GM19452 (cell line): ENCODE measurements around the gene ZNHIT6.
A peak's percentile ranks its signal among the peaks of the same experiment; 100 is the strongest.
"Not testable (repeated sequence)": the region's sequence is repeated elsewhere in the genome, so short reads cannot be mapped to it uniquely, and the experiment has no call there.

Experiments used
- ATAC-seq: cut with Tn5 transposase; IDR thresholded peaks from one replicate; pipeline ENCODE4 v1.9.1; 2021; ENCODE audit not compliant: unreplicated experiment

The ZNHIT6 gene

GRCh38 chr1:85672031-85672660, 36.1 kb downstream of the ZNHIT6 start:
- ATAC-seq: no peak

- ATAC-seq: no peak
Observed at GRCh38 chr1:85665932-85666331, 42.3 kb downstream of the ZNHIT6 start.

- no peak for ATAC-seq
Observed at GRCh38 chr1:85663382-85663781, 44.9 kb downstream of the ZNHIT6 start.

- no peak for ATAC-seq
Observed at GRCh38 chr1:85661767-85662166, 46.5 kb downstream of the ZNHIT6 start.

GRCh38 chr1:85660541-85660940, 47.7 kb downstream of the ZNHIT6 start:
- peak; percentile 43 for ATAC-seq

GRCh38 chr1:85659174-85659573, 49.1 kb downstream of the ZNHIT6 start:
- ATAC-seq: no peak

GRCh38 chr1:85656948-85657347, 51.3 kb downstream of the ZNHIT6 start:
- ATAC-seq: no peak

GRCh38 chr1:85656256-85656655, 52.0 kb downstream of the ZNHIT6 start:
- no peak for ATAC-seq

- ATAC-seq: no peak
Observed at GRCh38 chr1:85655315-85655714, 52.9 kb downstream of the ZNHIT6 start.

GRCh38 chr1:85654066-85654782, 54.0 kb downstream of the ZNHIT6 start:
- ATAC-seq: no peak

GRCh38 chr1:85652327-85652726, 55.9 kb downstream of the ZNHIT6 start:
- no peak for ATAC-seq

GRCh38 chr1:85650645-85651044, 57.6 kb downstream of the ZNHIT6 start:
- no peak for ATAC-seq

- no peak for ATAC-seq
Observed at GRCh38 chr1:85649591-85649990, 58.6 kb downstream of the ZNHIT6 start.

- not testable (repeated sequence) for ATAC-seq
Observed at GRCh38 chr1:85641598-85642556, 66.4 kb downstream of the ZNHIT6 start.

GRCh38 chr1:85639920-85640319, 68.3 kb downstream of the ZNHIT6 start:
- not testable (repeated sequence) for ATAC-seq

GRCh38 chr1:85638412-85638811, 69.8 kb downstream of the ZNHIT6 start:
- ATAC-seq: no peak

- no peak for ATAC-seq
Observed at GRCh38 chr1:85630493-85630892, 77.7 kb downstream of the ZNHIT6 start.

- ATAC-seq: no peak
Observed at GRCh38 chr1:85629532-85629920, 78.7 kb downstream of the ZNHIT6 start.

GRCh38 chr1:85628791-85629531, 79.3 kb downstream of the ZNHIT6 start:
- no peak for ATAC-seq

GRCh38 chr1:85626818-85627217, 81.4 kb downstream of the ZNHIT6 start:
- ATAC-seq: no peak

- ATAC-seq: no peak
Observed at GRCh38 chr1:85624361-85624760, 83.9 kb downstream of the ZNHIT6 start.
